ENCODE measurements around the gene TRIP6.

- TF ChIP-seq CTCF (IDR thresholded peaks at IDR 0.05) (no peak), POLR2A (IDR thresholded peaks at IDR 0.05; ENCODE audit: low read depth) (no peak)
Observed at GRCh38 chr7:100893318-100893895, 26.2 kb downstream of the TRIP6 start.

Measured in esophagus muscularis mucosa (tissue), 3 donors.